ENCODE measurements around the gene DNAH8. TPM values are rescaled to one million over a fixed set of nuclear protein-coding genes. Genes with fewer than 3 reads are reported as not detected.
A peak's percentile ranks its signal among the peaks of the same experiment; 100 is the strongest.

DNAH8 gene, protein sequence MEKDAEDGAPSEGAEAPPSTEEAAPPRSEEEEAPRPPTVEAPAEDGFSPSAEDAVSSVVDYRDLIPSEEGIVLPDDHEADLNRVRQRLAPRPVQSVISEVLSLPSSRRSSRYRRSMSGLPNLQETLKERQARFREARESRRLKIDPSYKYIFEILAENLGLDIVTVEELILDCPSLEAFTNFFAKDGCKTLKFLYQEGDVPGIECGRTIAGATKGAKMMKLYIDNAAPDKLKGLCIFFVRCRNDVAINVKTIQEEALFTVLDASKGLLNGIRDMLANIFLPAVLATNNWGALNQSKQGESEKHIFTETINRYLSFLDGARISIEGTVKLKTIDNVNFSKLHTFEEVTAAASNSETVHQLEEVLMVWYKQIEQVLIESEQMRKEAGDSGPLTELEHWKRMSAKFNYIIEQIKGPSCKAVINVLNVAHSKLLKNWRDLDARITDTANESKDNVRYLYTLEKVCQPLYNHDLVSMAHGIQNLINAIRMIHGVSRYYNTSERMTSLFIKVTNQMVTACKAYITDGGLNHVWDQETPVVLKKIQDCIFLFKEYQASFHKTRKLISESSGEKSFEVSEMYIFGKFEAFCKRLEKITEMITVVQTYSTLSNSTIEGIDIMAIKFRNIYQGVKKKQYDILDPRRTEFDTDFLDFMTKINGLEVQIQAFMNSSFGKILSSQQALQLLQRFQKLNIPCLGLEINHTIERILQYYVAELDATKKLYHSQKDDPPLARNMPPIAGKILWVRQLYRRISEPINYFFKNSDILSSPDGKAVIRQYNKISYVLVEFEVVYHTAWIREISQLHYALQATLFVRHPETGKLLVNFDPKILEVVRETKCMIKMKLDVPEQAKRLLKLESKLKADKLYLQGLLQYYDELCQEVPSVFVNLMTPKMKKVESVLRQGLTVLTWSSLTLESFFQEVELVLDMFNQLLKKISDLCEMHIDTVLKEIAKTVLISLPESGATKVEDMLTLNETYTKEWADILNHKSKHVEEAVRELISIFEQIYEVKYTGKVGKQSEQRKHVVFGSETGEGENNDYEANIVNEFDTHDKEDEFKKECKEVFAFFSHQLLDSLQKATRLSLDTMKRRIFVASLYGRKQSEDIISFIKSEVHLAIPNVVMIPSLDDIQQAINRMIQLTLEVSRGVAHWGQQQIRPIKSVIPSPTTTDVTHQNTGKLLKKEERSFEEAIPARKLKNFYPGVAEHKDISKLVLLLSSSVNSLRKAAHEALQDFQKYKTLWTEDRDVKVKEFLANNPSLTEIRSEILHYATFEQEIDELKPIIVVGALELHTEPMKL (N-terminal part only)
- total RNA-seq: 0.05 TPM
- polyA plus RNA-seq: 0.11 TPM
- long read RNA-seq, donor 1: 0 reads
- long read RNA-seq, donor 2: 0 reads
- long read RNA-seq, donor 3: 0 reads
- long read RNA-seq, donor 4: 0 reads
- long read RNA-seq, donor 5: 0 reads
- long read RNA-seq, donor 6: 0 reads
- long read RNA-seq, donor 7: 0 reads
- long read RNA-seq, donor 8: 0 reads
- long read RNA-seq, donor 9: 0 reads
- long read RNA-seq, donor 10: 0 reads

DNA sequence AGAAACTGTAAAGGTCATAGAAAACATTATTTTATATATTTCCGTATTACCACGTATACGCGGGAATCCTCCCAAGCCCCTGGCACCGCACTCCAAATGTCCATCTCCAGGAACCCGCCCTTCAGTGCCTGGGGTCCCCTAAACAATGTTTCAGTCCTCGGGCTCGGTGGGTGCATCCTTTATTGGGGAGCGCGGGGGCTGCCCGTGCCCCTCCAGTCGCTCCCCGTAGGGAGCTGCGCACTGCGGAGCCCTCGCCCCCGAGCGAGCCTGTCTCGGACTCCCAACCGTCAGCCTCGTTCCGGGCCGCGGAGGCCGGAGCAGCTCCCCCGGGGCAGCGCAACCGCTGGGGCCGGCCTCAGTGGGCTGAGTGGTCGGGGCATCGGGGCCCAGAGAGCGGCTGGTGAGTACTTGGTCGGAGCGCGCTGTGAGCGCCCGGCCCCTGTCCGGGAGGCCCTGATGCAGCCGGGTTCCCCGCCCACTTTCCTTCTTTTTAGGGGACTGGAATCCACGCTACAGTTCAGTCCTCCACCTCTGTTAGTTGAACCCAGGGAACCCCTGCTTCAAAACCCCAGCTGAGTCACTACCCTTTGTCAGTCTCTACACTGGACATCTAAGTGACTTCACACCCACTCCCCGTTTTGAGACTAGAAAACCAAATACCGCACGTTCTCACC is at the start of gene DNAH8:
TSS of gene DNAH8 (plus strand) at position 296 of the 674 bp plus-strand sequence. CDS start 7,499 bp downstream, outside the sequence.
- Histone ChIP-seq H3K36me3 (ENCODE audit: control insufficient read depth in 2 of 2, insufficient read depth in 2 of 2, low read length in 1 of 2) (no peaks in the 10 kb centered on the region), H3K4me1 (ENCODE audit: control insufficient read depth in 2 of 2, insufficient read depth in 2 of 2, low read length in 2 of 2) (no peaks in the 10 kb centered on the region), H3K27ac (ENCODE audit: low read depth in 1 of 2, low read length in 1 of 2) (peak within 1 kb of the TSS in 1 of 2 donors; percentile 18), H3K27me3 (ENCODE audit: control insufficient read depth in 2 of 2, insufficient read depth in 1 of 2, low read length in 1 of 2) (peaks cover 29 to 45% of the 10 kb centered on the region in 2 donors), H3K4me3 (ENCODE audit: low read length in 2 of 2) (peak within 1 kb of the TSS in 1 of 2 donors; percentile 32), H3K9me3 (ENCODE audit: control insufficient read depth in 2 of 2, insufficient read depth in 1 of 2, low read length in 1 of 2) (peaks cover 0 to 1% of the 10 kb centered on the region in 2 donors)
- WGBS: 6% methylated on average over 44 of the region's 44 CpGs
- no peak for DNase-seq (ENCODE audit: low read depth in 6 of 9, low spot score in 9 of 9)

DNA sequence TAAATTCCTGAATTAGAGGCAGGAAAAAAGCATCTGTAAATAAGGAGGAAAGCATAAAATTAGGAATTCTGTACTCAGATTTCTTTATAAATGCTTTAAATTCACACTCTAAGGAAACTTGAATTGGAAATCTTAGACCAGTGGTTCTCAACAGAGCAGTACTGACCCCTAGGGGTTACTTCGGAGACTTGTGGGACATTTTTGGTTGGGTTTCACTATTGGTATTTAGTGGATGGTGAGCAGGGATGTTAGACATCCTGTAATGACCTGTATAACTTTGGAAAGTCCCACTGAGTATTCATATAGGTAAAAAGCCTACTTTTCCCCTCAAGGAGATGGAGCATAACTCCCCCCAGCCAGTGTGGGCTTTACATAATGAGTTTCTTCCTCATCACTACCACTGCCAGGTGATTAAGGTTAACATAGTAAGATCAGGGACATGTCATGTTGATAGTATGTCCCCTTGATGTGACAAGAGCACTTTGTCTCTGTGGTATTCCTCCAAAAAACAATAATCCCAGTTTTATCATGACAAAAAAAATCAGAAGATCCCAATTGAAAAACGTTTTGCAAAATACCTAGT is 43.1 kb upstream of the DNAH8 start:
- DNase-seq (ENCODE audit: low read depth in 6 of 9, low spot score in 9 of 9): peak in 8 of 9 donors; percentile 9 to 50 (median 22)
- H3K4me1 ChIP-seq (ENCODE audit: control insufficient read depth in 2 of 2, insufficient read depth in 2 of 2, low read length in 2 of 2): no peaks in the 10 kb centered on the region

DNA sequence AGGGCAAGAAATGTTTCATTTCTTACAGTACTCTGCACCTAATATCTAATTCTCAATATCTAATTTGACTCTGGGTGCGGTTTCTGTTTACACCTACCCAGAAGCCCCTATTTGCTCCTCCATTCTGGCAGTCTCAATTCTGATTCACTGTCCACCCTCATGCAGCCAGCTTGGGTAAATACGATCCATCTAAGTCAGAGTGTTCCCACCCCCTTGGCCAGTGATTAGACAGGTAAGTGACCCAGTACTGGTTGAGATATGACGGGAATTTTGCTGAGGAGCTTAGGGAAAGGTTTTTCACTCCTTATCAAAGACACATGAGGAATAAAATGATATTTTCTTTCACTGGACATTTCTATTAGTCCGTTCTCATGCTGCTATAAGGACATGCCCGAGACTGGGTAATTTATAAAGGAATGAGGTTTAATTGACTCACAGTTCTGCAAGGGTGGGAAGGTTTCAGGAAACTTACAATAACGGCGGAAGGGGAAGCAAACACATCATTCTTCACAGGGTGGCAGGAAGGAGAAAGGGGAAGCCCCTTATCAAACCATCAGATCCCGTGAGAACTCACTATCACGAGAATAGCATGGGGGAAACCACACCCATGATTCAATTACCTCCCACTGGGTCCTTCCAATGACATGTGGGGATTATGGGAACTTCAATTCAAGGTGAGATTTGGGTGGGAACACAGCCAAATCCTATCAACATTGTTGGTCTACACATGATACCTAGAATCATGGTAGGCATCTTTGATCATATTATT is 41.5 kb upstream of the DNAH8 start:
- no peak overlapping the region for H3K27ac ChIP-seq (ENCODE audit: low read depth in 1 of 2, low read length in 1 of 2)
- DNase-seq (ENCODE audit: low read depth in 6 of 9, low spot score in 9 of 9): no peak
- no peaks in the 10 kb centered on the region for H3K27me3 ChIP-seq (ENCODE audit: control insufficient read depth in 2 of 2, insufficient read depth in 1 of 2, low read length in 1 of 2)
- H3K36me3 ChIP-seq (ENCODE audit: control insufficient read depth in 2 of 2, insufficient read depth in 2 of 2, low read length in 1 of 2): peaks cover 6 to 35% of the 10 kb centered on the region in 2 donors
- H3K4me3 ChIP-seq (ENCODE audit: low read length in 2 of 2): no peak overlapping the region
- no peaks in the 10 kb centered on the region for H3K9me3 ChIP-seq (ENCODE audit: control insufficient read depth in 2 of 2, insufficient read depth in 1 of 2, low read length in 1 of 2)
- 38% methylated on average over 9 of the region's 9 CpGs for WGBS
- no peaks in the 10 kb centered on the region for H3K4me1 ChIP-seq (ENCODE audit: control insufficient read depth in 2 of 2, insufficient read depth in 2 of 2, low read length in 2 of 2)

More for the DNA sequence above, 43.1 kb upstream of the DNAH8 start:
- Histone ChIP-seq H3K9me3 (ENCODE audit: control insufficient read depth in 2 of 2, insufficient read depth in 1 of 2, low read length in 1 of 2) (no peaks in the 10 kb centered on the region), H3K36me3 (ENCODE audit: control insufficient read depth in 2 of 2, insufficient read depth in 2 of 2, low read length in 1 of 2) (peaks cover 6 to 22% of the 10 kb centered on the region in 2 donors), H3K27ac (ENCODE audit: low read depth in 1 of 2, low read length in 1 of 2) (no peak overlapping the region), H3K4me3 (ENCODE audit: low read length in 2 of 2) (no peak overlapping the region), H3K27me3 (ENCODE audit: control insufficient read depth in 2 of 2, insufficient read depth in 1 of 2, low read length in 1 of 2) (no peaks in the 10 kb centered on the region)
- 28% methylated on average over 2 of the region's 2 CpGs for WGBS

DNA sequence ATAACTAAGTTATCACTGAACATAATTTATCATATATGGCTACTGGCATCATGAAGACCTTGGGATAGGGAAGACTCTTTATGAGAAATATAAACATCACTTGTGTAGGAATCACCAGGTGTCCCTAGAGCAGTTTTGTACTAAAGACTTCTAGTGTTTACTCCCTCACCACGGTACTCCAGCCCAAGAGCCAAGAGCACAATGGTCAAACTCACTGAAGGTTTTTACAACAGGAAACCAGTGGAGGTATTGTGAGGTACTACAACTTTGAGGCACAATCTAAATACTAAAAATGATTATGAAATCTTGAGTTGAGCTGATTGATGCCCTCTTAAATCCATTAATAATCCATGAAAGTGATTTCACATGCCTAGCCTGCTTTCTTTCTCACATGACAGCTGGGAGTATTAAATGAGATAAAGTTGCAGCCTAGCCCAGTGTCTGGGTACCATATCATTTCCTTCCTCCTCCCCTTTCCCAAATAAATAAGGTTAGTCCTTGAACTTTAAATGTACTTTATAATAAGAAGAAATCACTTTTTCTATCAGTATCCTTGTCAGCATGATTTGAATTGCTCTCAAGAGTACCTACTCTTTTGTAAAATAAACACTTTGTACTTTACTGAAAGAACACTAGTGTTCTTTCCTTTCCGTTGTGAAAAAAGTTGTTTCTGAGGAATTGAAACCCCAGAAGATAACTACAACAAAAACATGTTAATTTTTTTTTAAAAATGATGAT is 38.7 kb upstream of the DNAH8 start:
- 96% methylated on average over 2 of the region's 2 CpGs for WGBS
- Histone ChIP-seq H3K36me3 (ENCODE audit: control insufficient read depth in 2 of 2, insufficient read depth in 2 of 2, low read length in 1 of 2) (peaks cover 11 to 40% of the 10 kb centered on the region in 2 donors), H3K4me3 (ENCODE audit: low read length in 2 of 2) (no peak overlapping the region), H3K4me1 (ENCODE audit: control insufficient read depth in 2 of 2, insufficient read depth in 2 of 2, low read length in 2 of 2) (no peaks in the 10 kb centered on the region), H3K9me3 (ENCODE audit: control insufficient read depth in 2 of 2, insufficient read depth in 1 of 2, low read length in 1 of 2) (no peaks in the 10 kb centered on the region), H3K27ac (ENCODE audit: low read depth in 1 of 2, low read length in 1 of 2) (no peak overlapping the region), H3K27me3 (ENCODE audit: control insufficient read depth in 2 of 2, insufficient read depth in 1 of 2, low read length in 1 of 2) (no peaks in the 10 kb centered on the region)
- DNase-seq (ENCODE audit: low read depth in 6 of 9, low spot score in 9 of 9): no peak

DNA sequence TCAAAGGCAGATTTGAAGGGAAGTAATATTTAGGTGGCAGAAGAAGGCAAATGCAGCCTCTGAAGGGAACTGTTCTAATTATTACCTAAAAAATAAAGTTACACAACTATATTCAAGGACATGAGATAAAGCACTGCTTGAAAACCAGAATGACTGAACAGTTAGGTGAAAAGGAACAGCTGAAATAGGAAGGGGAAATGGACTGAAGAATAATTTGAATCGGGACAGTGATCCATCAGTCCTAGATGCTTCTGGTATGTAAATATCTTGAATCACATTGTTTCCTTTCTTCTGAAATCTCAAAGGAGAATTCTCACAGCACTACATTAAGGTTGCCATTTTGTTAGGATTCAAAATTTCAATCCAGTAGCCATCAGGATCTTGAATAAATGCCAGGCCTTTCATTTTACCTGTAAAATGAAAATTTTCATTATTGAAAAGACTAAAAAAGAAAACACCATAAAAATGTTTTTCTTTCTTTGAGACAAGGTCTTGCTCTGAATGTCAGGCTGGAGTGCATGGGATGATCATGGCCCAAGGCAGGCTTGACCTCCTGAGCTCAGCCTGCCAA is 38.1 kb upstream of the DNAH8 start:
- Histone ChIP-seq H3K4me3 (ENCODE audit: low read length in 2 of 2) (no peak overlapping the region), H3K4me1 (ENCODE audit: control insufficient read depth in 2 of 2, insufficient read depth in 2 of 2, low read length in 2 of 2) (no peaks in the 10 kb centered on the region), H3K27me3 (ENCODE audit: control insufficient read depth in 2 of 2, insufficient read depth in 1 of 2, low read length in 1 of 2) (no peaks in the 10 kb centered on the region), H3K27ac (ENCODE audit: low read depth in 1 of 2, low read length in 1 of 2) (no peak overlapping the region), H3K9me3 (ENCODE audit: control insufficient read depth in 2 of 2, insufficient read depth in 1 of 2, low read length in 1 of 2) (no peaks in the 10 kb centered on the region), H3K36me3 (ENCODE audit: control insufficient read depth in 2 of 2, insufficient read depth in 2 of 2, low read length in 1 of 2) (peaks cover 16 to 43% of the 10 kb centered on the region in 2 donors)
- no peak for DNase-seq (ENCODE audit: low read depth in 6 of 9, low spot score in 9 of 9)
- 98% methylated on average over 1 of the region's 1 CpG for WGBS

DNA sequence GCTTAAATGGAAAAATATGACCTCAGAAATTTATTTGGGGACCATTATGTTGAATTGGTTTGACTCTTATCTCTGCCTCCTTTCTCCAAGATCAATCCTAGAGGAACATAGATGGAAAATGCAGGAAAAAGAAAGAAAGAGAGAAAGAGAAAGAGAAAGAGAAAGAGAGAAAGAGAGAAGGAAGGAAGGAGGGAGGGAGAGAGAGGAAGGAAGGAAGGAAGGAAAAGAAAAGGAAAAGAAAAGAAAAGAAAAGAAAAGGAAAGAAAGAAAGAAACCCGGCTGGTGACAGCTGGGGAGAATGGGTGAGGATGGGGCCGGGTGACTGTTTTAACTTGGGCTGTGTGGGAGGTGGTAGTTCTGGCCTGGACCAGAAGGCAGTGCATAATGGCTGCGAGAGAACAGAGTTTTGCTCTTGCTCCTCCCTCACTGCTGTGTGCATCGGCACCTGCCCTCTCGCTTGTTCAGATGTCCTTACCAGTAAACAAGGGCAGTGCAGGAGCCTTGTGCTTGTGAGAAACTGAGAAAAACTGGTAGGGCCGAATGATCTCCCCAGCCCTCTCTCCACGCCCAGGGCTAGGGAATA is 36.8 kb upstream of the DNAH8 start:
- Histone ChIP-seq H3K27me3 (ENCODE audit: control insufficient read depth in 2 of 2, insufficient read depth in 1 of 2, low read length in 1 of 2) (no peaks in the 10 kb centered on the region), H3K36me3 (ENCODE audit: control insufficient read depth in 2 of 2, insufficient read depth in 2 of 2, low read length in 1 of 2) (peaks cover 16 to 45% of the 10 kb centered on the region in 2 donors), H3K9me3 (ENCODE audit: control insufficient read depth in 2 of 2, insufficient read depth in 1 of 2, low read length in 1 of 2) (no peaks in the 10 kb centered on the region), H3K4me1 (ENCODE audit: control insufficient read depth in 2 of 2, insufficient read depth in 2 of 2, low read length in 2 of 2) (no peaks in the 10 kb centered on the region), H3K27ac (ENCODE audit: low read depth in 1 of 2, low read length in 1 of 2) (no peak overlapping the region), H3K4me3 (ENCODE audit: low read length in 2 of 2) (no peak overlapping the region)
- DNase-seq (ENCODE audit: low read depth in 6 of 9, low spot score in 9 of 9): no peak
- WGBS: 98% methylated on average over 7 of the region's 7 CpGs

DNA sequence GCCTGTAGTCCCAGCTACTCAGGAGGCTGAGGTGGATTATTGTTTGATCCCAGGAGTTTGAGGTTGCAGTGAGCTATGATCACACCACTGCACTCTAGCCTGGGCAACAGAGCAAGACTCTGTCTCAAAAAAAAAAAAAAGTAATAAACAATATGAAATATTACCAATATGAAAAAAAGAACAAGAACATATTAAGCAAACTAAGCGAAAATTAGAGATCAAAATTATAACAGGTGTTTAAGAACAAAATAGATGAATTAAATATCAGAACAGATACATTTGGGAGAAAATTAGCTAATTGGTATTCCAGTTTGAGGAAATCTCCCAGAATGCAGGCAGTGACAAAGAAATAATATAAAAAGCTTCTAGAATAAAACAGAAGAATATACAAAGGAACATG is 35.4 kb upstream of the DNAH8 start:
- Histone ChIP-seq H3K27ac (ENCODE audit: low read depth in 1 of 2, low read length in 1 of 2) (no peak overlapping the region), H3K27me3 (ENCODE audit: control insufficient read depth in 2 of 2, insufficient read depth in 1 of 2, low read length in 1 of 2) (no peaks in the 10 kb centered on the region), H3K4me1 (ENCODE audit: control insufficient read depth in 2 of 2, insufficient read depth in 2 of 2, low read length in 2 of 2) (no peaks in the 10 kb centered on the region), H3K36me3 (ENCODE audit: control insufficient read depth in 2 of 2, insufficient read depth in 2 of 2, low read length in 1 of 2) (peaks cover 17 to 44% of the 10 kb centered on the region in 2 donors), H3K9me3 (ENCODE audit: control insufficient read depth in 2 of 2, insufficient read depth in 1 of 2, low read length in 1 of 2) (no peaks in the 10 kb centered on the region), H3K4me3 (ENCODE audit: low read length in 2 of 2) (no peak overlapping the region)
- WGBS: 100% methylated on average over 1 of the region's 1 CpG
- no peak for DNase-seq (ENCODE audit: low read depth in 6 of 9, low spot score in 9 of 9)

Data from thymus (tissue), 14 donors.